HepG2 (cell line): ENCODE data around the gene ALB. TPM values are rescaled to one million over a fixed set of nuclear protein-coding genes. Genes with fewer than 3 reads are reported as not detected.

ENCODE experiments used
- AKAP8 ChIP-seq: sonication (generic); formaldehyde crosslinking; IDR thresholded peaks from 2 replicates; pipeline ENCODE4 v1.5.1; 2020; ENCODE audit warnings: mild to moderate bottlenecking, missing genetic modification reagents
- CREBL2 ChIP-seq: sonication (generic); formaldehyde crosslinking; IDR thresholded peaks from 2 replicates; pipeline ENCODE4 v1.8.1; 2023; ENCODE audit warnings: missing genetic modification reagents, mild to moderate bottlenecking, borderline replicate concordance
- E2F2 ChIP-seq: sonication (generic); formaldehyde crosslinking; IDR thresholded peaks from 2 replicates; pipeline ENCODE4 v1.4.0; 2020; ENCODE audit warnings: missing genetic modification reagents, borderline replicate concordance
- ELF3 ChIP-seq: IDR thresholded peaks from 2 replicates; pipeline ENCODE4 v1.6.1; 2016; ENCODE audit warnings: missing genetic modification reagents, missing compliant biosample characterization
- ERF ChIP-seq: IDR thresholded peaks from 2 replicates; pipeline ENCODE4 v1.6.1; 2018; ENCODE audit warnings: missing biosample characterization, missing genetic modification reagents
- HIC2 ChIP-seq: sonication (generic); formaldehyde crosslinking; IDR thresholded peaks from 2 replicates; pipeline ENCODE4 v1.9.0; 2022; ENCODE audit warnings: low read depth, missing genetic modification reagents
- HNRNPUL1 ChIP-seq: fragments of 200-400 bp; formaldehyde crosslinking; IDR thresholded peaks from 2 replicates; pipeline ENCODE4 v1.6.1; 2017; ENCODE audit warnings: low read depth, mild to moderate bottlenecking, low read length, moderate library complexity
- PHF20 ChIP-seq: sonication (generic); formaldehyde crosslinking; IDR thresholded peaks from 2 replicates; pipeline ENCODE4 v1.5.0; 2020; ENCODE audit warnings: mild to moderate bottlenecking, missing genetic modification reagents
- RARA ChIP-seq: IDR thresholded peaks from 2 replicates; pipeline ENCODE4 v1.6.1; 2016; ENCODE audit warnings: missing genetic modification reagents, missing compliant biosample characterization
- RXRA ChIP-seq: sonication (generic); formaldehyde crosslinking; IDR thresholded peaks from 2 replicates; pipeline ENCODE4 v1.5.1; 2020; ENCODE audit warnings: missing genetic modification reagents
- SALL1 ChIP-seq: sonication (generic); formaldehyde crosslinking; IDR thresholded peaks from 2 replicates; pipeline ENCODE4 v1.8.0; 2022; ENCODE audit warnings: mild to moderate bottlenecking, missing genetic modification reagents
- SKIL ChIP-seq: sonication (generic); formaldehyde crosslinking; IDR thresholded peaks from 2 replicates; pipeline ENCODE4 v1.8.0; 2022; ENCODE audit warnings: missing genetic modification reagents, mild to moderate bottlenecking, moderate library complexity, borderline replicate concordance
- TCF12 ChIP-seq, 2 experiments: fragments of 450-650 bp in 1 of 2; sonication (generic) in 1 of 2; formaldehyde crosslinking in 1 of 2; IDR thresholded peaks; 2 replicates each; pipeline versions ENCODE4 v1.6.1 to v1.8.0; 2017 to 2022; ENCODE audit warnings: antibody characterized with exemption in 1 of 2, mild to moderate bottlenecking in 1 of 2, missing genetic modification reagents in 1 of 2, moderate library complexity in 1 of 2
- USF2 ChIP-seq, 2 experiments: sonication (generic) in 1 of 2; formaldehyde crosslinking in 1 of 2; IDR thresholded peaks; 2 replicates each; pipeline versions ENCODE4 v1.5.1 to v1.6.1; 2011 to 2020; ENCODE audit warnings: borderline replicate concordance in 1 of 2, low read depth in 1 of 2, low read length in 1 of 2, mild to moderate bottlenecking in 1 of 2, missing genetic modification reagents in 1 of 2, moderate library complexity in 1 of 2
- ZNF264 ChIP-seq: sonication (generic); formaldehyde crosslinking; IDR thresholded peaks from 2 replicates; pipeline ENCODE4 v1.4.0; 2020; ENCODE audit warnings: missing genetic modification reagents
- ZNF343 ChIP-seq: sonication (generic); formaldehyde crosslinking; IDR thresholded peaks from 2 replicates; pipeline ENCODE4 v1.4.0; 2020; ENCODE audit warnings: mild to moderate bottlenecking, missing genetic modification reagents
- ZNF382 ChIP-seq: sonication (generic); formaldehyde crosslinking; IDR thresholded peaks from 2 replicates; pipeline ENCODE4 v1.5.0; 2020; ENCODE audit warnings: missing genetic modification reagents, mild to moderate bottlenecking, borderline replicate concordance
- ZUFSP ChIP-seq: sonication (generic); formaldehyde crosslinking; IDR thresholded peaks from 2 replicates; pipeline ENCODE4 v1.9.0; 2021; ENCODE audit warnings: missing genetic modification reagents, mild to moderate bottlenecking, borderline replicate concordance
- polyA plus RNA-seq, 8 experiments: library from polyadenylated mRNA; depleted of rRNA in 3 of 8; stranded (reverse) in 7 of 8; unstranded in 1 of 8; fragments of >200 nt; fragmentation: Illumina TruSeq in 4 of 8; extraction: Trizol in 4 of 8; gene quantifications; 2 replicates each; pipeline versions ENCODE4 v1.2.1 to v1.2.3, GENCODE V29; 2011 to 2016; ENCODE audit warnings: low read depth in 4 of 8, missing spikeins in 1 of 8, mixed read lengths in 1 of 8; ENCODE audit not compliant: insufficient read depth in 1 of 8
- total RNA-seq, 5 experiments: library from RNA; depleted of rRNA; stranded (reverse); fragments of >200 nt; fragmentation: Illumina TruSeq; extraction: Trizol; gene quantifications; 2 replicates each; pipeline ENCODE4 v1.2.3, GENCODE V29; 2016; ENCODE audit warnings: low read depth in 1 of 5

ALB gene
- total and polyA plus RNA-seq, 2 of the 13 experiments (the other 11 are each of a cell fraction or from before 2014, with no cell fraction given): 22,259 to 22,625 TPM

- TF ChIP-seq ZUFSP: no peak
- no peak for TF ChIP-seq HIC2 (CRISPR knock-in tag)
- no peak for TF ChIP-seq RXRA
- TF ChIP-seq TCF12 (IDR thresholded peaks at IDR 0.05): no peak
- TF ChIP-seq TCF12 (CRISPR knock-in tag; IDR thresholded peaks at IDR 0.05): no peak
- TF ChIP-seq ZNF343 (CRISPR knock-in tag): no peak
- TF ChIP-seq RARA (CRISPR knock-in tag): no peak
- no peak for TF ChIP-seq CREBL2 (CRISPR knock-in tag)
- TF ChIP-seq E2F2 (CRISPR knock-in tag): no peak
- TF ChIP-seq HNRNPUL1: no peak
- TF ChIP-seq SALL1 (CRISPR knock-in tag): no peak; the same call in 1 of the 2 replicates
- no peak for TF ChIP-seq PHF20
- TF ChIP-seq USF2 (IDR thresholded peaks at IDR 0.05; ENCODE audit: low read depth, low read length): no peak
- TF ChIP-seq USF2 (CRISPR knock-in tag; IDR thresholded peaks at IDR 0.05; ENCODE audit: borderline replicate concordance): no peak
- no peak for TF ChIP-seq ZNF264 (CRISPR knock-in tag)
- TF ChIP-seq ZNF382: no peak
- no peak for TF ChIP-seq AKAP8 (CRISPR knock-in tag)
- TF ChIP-seq ELF3 (CRISPR knock-in tag): 0 out of 2 replicates have a peak, but pooled peaks have one; percentile 37
- TF ChIP-seq ERF (CRISPR knock-in tag): no peak
- no peak for TF ChIP-seq SKIL (CRISPR knock-in tag)
Measured at GRCh38 chr4:73434311-73434710, 30.2 kb downstream of the ALB start (continued).
